Tibial nerve (tissue), 4 donors: ENCODE data around the gene TKT. TPM values are rescaled to one million over a fixed set of nuclear protein-coding genes. Genes with fewer than 3 reads are reported as not detected.
"Not testable (repeated sequence)": the region's sequence is repeated elsewhere in the genome, so short reads cannot be mapped to it uniquely, and the experiment has no call there.

Source experiments
- DNase-seq, 2 donors: peaks; one replicate each; pipeline ENCODE4 v3.0.0-alpha.2; 2019; ENCODE audit warnings: low spot score in 2 of 2
- H3K27ac ChIP-seq, 4 donors: fragments of 200-600 bp; sonication (generic) in 3 of 4; one replicate each; pipeline ENCODE4 v1.5.1; 2017 to 2019; ENCODE audit warnings: mild to moderate bottlenecking in 1 of 4
- H3K27me3 ChIP-seq, 2 donors: fragments of 200-600 bp; sonication (generic) in 1 of 2; one replicate each; pipeline versions ENCODE4 v1.5.1 to v1.6.0; 2017 to 2019
- H3K36me3 ChIP-seq, 3 donors: fragments of 200-600 bp; sonication (generic); one replicate each; pipeline ENCODE4 v1.5.1; 2018 to 2019
- H3K4me1 ChIP-seq, 4 donors: fragments of 200-600 bp; sonication (generic) in 3 of 4; one replicate each; pipeline ENCODE4 v1.5.1; 2017 to 2019
- H3K4me3 ChIP-seq, 4 donors: fragments of 200-600 bp; sonication (generic) in 3 of 4; one replicate each; pipeline ENCODE4 v1.5.1; 2017 to 2019; ENCODE audit warnings: mild to moderate bottlenecking in 1 of 4, moderate library complexity in 1 of 4
- H3K9me3 ChIP-seq, 4 donors: fragments of 200-600 bp; sonication (generic) in 3 of 4; one replicate each; pipeline ENCODE4 v1.5.1; 2017 to 2019
- CTCF ChIP-seq, 5 experiments: fragments of 200-600 bp in 3 of 5; fragments of 450-650 bp in 2 of 5; sonication (generic) in 3 of 5; IDR thresholded peaks; one replicate each; pipeline ENCODE4 v1.5.1; 2016 to 2019; ENCODE audit warnings: antibody characterized with exemption in 5 of 5, mild to moderate bottlenecking in 3 of 5, moderate library complexity in 2 of 5
- EP300 ChIP-seq, 2 donors: sonication (generic); formaldehyde crosslinking; IDR thresholded peaks; one replicate each; pipeline ENCODE4 v1.6.1; 2017; ENCODE audit warnings: antibody characterized with exemption in 2 of 2, mild to moderate bottlenecking in 1 of 2
- POLR2A ChIP-seq, 2 donors: fragments of 450-650 bp; IDR thresholded peaks; one replicate each; pipeline ENCODE4 v1.6.1; 2017; ENCODE audit warnings: antibody characterized with exemption in 2 of 2, mild to moderate bottlenecking in 2 of 2, moderate library complexity in 2 of 2
- WGBS, 2 donors: methylation state at CpG; one replicate each; pipeline ENCODE4 v1.1.5; 2018; 5-methylcytosine and 5-hydroxymethylcytosine counted together
- total RNA-seq, 4 donors: library from RNA; depleted of rRNA; stranded (reverse); fragments of >200 nt; gene quantifications; one replicate each; pipeline ENCODE4 v1.1.0, GENCODE V29; 2016

The TKT gene
- 100 to 1,000 TPM; 156 to 224 (median 208) TPM for total RNA-seq

- no peaks in the 10 kb centered on the region for H3K27me3 ChIP-seq
- 30 to 46% methylated on average over 18 to 26 of the region's 66 CpGs for WGBS, 2 donors
- DNase-seq = peak; percentile 76 to 77
- peak within 1 kb of the TSS; percentile 74 to 94 (median 82) for H3K4me3 ChIP-seq
- TF ChIP-seq EP300 (IDR thresholded peaks at IDR 0.05) = peak in 1 of 2 donors; percentile 87
- no peak for TF ChIP-seq CTCF (IDR thresholded peaks at IDR 0.05)
- TF ChIP-seq POLR2A (IDR thresholded peaks at IDR 0.05) = peak; percentile 13 to 70
- H3K4me1 ChIP-seq = peaks cover 0 to 71% (median 42%) of the 10 kb centered on the region in 4 donors
- H3K36me3 ChIP-seq = no peaks in the 10 kb centered on the region
- H3K27ac ChIP-seq = peak within 1 kb of the TSS; percentile 77 to 92 (median 82)
- no peaks in the 10 kb centered on the region for H3K9me3 ChIP-seq
These were observed at the start of gene TKT for GRCh38 chr3:53255775-53256703. Gene TKT, minus strand, starts transcription at chr3:53256022. Its CDS starts 80 bp downstream, at chr3:53255942.

GRCh38 chr3:53303957-53304356, 48.1 kb upstream of the TKT start:
- DNase-seq = no peak
- TF ChIP-seq CTCF (IDR thresholded peaks at IDR 0.05) = no peak
- TF ChIP-seq EP300 (IDR thresholded peaks at IDR 0.05) = no peak
- no peak for TF ChIP-seq POLR2A (IDR thresholded peaks at IDR 0.05)
- Histone ChIP-seq H3K4me3 (no peak overlapping the region), H3K9me3 (no peaks in the 10 kb centered on the region), H3K36me3 (peaks cover 0 to 57% (median 0%) of the 10 kb centered on the region in 3 donors), H3K4me1 (peaks cover 0 to 35% (median 1%) of the 10 kb centered on the region in 4 donors), H3K27me3 (no peaks in the 10 kb centered on the region), H3K27ac (peak overlapping the region in 2 of 4 donors; percentile 7 to 59)
- WGBS, 2 donors = 20 to 23% methylated on average over 3 of the region's 3 CpGs

GRCh38 chr3:53303549-53303948, 47.7 kb upstream of the TKT start:
- Histone ChIP-seq H3K4me3 (no peak overlapping the region), H3K27me3 (no peaks in the 10 kb centered on the region), H3K9me3 (no peaks in the 10 kb centered on the region), H3K36me3 (peaks cover 0 to 57% (median 0%) of the 10 kb centered on the region in 3 donors), H3K4me1 (peaks cover 0 to 35% (median 1%) of the 10 kb centered on the region in 4 donors), H3K27ac (peak overlapping the region in 2 of 4 donors; percentile 7 to 59)
- WGBS, 2 donors = 69 to 71% methylated on average over 3 of the region's 3 CpGs
- TF ChIP-seq CTCF (IDR thresholded peaks at IDR 0.05) (no peak), EP300 (IDR thresholded peaks at IDR 0.05) (no peak), POLR2A (IDR thresholded peaks at IDR 0.05) (no peak)
- DNase-seq = no peak

DNA sequence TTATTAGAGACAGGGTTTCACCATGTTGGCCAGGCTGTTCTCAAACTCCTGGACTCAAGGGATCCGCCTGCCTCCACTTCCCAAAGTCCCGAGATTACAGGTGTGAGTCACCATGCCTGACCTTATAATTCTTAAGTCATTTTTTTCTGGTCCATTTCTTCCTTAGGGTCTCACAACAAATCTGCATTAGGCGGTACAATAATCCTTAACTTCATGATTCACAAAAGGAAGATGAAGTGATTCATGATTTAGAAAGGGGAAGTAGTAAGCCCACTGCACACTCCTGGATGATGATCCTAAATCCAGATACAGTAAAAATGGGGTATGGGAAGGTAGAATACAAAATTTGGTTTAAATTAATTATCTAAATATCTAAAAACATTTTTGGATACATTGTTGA, 45.0 kb upstream of the TKT start:
- TF ChIP-seq POLR2A (IDR thresholded peaks at IDR 0.05) (no peak), CTCF (IDR thresholded peaks at IDR 0.05) (no peak), EP300 (IDR thresholded peaks at IDR 0.05) (no peak)
- H3K4me3 ChIP-seq = no peak overlapping the region
- no peak for DNase-seq
- H3K4me1 ChIP-seq = peaks cover 0 to 27% (median 1%) of the 10 kb centered on the region in 4 donors
- WGBS, 2 donors = 84 to 89% methylated on average over 3 of the region's 3 CpGs
- H3K27me3 ChIP-seq = no peaks in the 10 kb centered on the region
- H3K27ac ChIP-seq = no peak overlapping the region
- H3K36me3 ChIP-seq = peaks cover 0 to 73% (median 0%) of the 10 kb centered on the region in 3 donors
- no peaks in the 10 kb centered on the region for H3K9me3 ChIP-seq

GRCh38 chr3:53299611-53300023, 43.8 kb upstream of the TKT start:
- 47 to 50% methylated on average over 5 of the region's 5 CpGs for WGBS, 2 donors
- H3K4me3 ChIP-seq = not testable (repeated sequence)

More at GRCh38 chr3:53299611-53300023, 43.8 kb upstream of the TKT start:
- H3K27ac ChIP-seq = peak overlapping the region in 2 of 4 donors; percentile 2 to 61
- DNase-seq, H3K9me3 ChIP-seq, H3K27me3 ChIP-seq: not testable (repeated sequence)
- peaks cover 0 to 27% (median 1%) of the 10 kb centered on the region in 4 donors for H3K4me1 ChIP-seq
- H3K36me3 ChIP-seq = peaks cover 0 to 75% (median 0%) of the 10 kb centered on the region in 3 donors
- peak; percentile 74 to 88 (median 88) for TF ChIP-seq CTCF (IDR thresholded peaks at IDR 0.05)
